NCI-H748 (cell line): Measurements from ENCODE around the gene TRIM58.

ENCODE experiments used
- DNase-seq: peaks from one replicate; lab custom pipeline; 2025; ENCODE audit not compliant: unreplicated experiment; lab: John Stamatoyannopoulos, UW

TRIM58 gene, protein sequence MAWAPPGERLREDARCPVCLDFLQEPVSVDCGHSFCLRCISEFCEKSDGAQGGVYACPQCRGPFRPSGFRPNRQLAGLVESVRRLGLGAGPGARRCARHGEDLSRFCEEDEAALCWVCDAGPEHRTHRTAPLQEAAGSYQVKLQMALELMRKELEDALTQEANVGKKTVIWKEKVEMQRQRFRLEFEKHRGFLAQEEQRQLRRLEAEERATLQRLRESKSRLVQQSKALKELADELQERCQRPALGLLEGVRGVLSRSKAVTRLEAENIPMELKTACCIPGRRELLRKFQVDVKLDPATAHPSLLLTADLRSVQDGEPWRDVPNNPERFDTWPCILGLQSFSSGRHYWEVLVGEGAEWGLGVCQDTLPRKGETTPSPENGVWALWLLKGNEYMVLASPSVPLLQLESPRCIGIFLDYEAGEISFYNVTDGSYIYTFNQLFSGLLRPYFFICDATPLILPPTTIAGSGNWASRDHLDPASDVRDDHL

DNA sequence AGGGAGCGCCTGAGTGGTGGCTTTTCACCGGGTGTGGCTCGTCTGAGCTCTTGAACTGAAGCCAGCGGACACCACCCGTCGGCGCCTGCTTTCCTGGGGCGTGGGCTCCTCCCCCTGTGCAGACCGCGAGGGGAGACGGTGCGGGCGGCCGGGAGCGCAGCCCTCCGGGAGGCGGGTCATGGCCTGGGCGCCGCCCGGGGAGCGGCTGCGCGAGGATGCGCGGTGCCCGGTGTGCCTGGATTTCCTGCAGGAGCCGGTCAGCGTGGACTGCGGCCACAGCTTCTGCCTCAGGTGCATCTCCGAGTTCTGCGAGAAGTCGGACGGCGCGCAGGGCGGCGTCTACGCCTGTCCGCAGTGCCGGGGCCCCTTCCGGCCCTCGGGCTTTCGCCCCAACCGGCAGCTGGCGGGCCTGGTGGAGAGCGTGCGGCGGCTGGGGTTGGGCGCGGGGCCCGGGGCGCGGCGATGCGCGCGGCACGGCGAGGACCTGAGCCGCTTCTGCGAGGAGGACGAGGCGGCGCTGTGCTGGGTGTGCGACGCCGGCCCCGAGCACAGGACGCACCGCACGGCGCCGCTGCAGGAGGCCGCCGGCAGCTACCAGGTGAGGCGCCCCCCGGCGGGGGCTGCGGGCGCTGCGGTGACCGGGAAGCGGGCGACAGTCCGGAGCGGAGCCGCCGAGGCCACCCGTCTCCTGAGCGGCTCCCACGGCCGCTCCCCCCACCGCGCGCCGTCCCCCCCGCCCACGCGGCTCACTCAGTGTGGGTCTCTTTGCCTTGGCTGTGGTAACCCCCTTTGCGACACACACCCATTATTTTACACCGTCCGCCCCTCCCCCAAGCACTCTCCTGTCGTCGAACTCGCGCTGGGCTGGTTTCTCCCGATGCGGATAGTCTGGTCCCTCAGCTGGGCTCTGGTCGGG lies at the start of gene TRIM58:
TRIM58 (plus strand) TSS at position 119 of the 916 bp plus-strand sequence; CDS start at position 179, 60 bp downstream.
- DNase-seq, result peak; percentile 73

DNA sequence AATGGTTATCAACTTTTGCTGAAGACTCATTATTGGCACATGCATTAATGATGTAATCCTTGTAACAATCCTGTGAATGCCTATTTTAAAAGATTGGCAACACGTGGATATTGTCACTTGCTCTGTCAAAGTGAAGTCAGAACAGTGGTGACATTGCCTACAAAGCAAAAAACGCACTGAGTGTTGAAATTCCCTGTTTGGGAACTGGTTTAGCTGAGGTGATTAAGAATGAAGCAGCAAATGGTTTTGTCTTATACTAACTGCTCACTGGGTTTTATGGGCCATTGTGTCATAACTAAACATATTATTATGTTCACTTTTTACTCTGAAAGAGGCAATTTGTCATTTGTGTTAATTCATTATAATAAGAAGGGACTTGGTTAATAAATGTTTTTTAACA lies 44.4 kb upstream of the TRIM58 start:
- no peak for DNase-seq

DNA sequence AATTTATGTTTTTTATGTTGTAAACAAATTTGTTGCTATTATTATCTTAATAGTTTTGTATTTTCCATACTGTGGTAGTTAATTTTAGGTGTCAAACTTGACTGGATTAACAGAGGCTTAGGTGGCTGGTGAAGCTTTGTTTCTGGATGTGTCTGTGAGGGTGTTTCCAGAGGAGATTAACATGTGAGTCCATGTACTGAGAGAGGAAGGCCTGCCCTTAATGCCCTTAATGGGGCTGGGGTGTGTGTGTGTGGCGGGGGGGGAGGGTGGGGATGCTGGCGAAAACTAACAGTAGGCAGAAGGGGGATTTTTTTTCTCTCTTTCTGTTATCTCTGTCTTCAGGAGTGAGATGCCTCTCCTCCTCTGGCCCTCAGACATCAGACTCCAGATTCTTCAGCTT lies 34.9 kb upstream of the TRIM58 start:
- DNase-seq, result no peak

DNA sequence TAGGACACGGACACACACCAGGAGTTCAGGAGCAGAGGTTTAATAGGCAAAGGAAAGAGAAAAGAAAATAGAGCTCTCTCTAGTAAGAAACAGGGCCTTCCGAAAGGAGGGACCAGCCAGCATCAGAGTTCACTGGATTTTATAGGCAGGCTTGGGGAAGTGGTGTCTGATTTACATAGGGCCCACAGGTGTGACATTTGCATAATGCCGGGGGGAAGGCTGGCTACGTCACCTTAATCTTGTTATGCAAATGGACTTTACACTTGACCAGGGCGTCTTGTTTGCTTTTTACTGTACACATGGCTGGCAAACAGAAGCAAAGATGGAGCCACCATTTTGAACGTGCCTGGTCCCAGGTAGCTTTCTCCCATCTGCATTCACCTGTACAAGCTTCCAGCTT lies 33.0 kb upstream of the TRIM58 start, which contains the start of gene OR14A16:
OR14A16 (minus strand) TSS at position 97 of the 400 bp plus-strand sequence. CDS start 8,390 bp downstream, outside the sequence.
- DNase-seq, result peak; percentile 56

DNA sequence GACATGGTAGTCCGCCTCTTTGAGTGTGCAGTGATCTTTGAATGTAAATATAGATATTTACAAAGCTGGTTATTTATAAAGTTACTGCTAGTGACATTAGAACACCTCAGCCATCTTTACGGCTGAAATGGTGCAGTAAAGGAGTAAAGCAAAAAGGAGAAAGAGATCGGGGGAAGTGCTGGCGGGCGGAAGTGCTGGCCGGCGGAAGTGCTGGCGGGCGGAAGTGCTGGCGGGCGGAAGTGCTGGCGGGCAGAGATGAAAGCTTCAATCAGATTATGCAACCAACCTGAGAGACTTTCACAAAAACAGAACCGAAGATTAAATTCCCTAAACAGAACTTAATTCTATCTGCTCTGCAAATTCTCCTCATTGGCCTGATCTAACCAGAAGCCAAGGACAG lies 31.6 kb upstream of the TRIM58 start:
- DNase-seq, result no peak

DNA sequence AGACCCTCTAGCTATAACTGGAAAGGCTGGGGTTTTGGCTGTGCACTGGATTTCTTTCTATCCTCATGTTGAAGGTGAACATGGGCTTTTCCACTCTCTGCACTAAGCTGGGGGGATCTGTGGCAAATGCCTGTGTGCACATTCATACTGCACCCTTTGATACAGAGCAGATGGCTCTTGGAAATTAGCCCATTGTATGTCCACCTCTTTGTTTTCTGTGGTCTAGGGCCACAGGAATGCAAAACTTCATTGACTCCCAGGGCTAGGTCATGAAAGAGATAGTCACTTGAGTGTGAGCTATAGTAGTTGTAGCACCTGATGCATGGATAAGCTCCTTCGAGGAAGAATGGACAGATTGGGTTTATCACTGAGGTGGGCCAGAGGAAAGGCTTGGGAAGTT lies 27.3 kb upstream of the TRIM58 start:
- DNase-seq, result no peak

DNA sequence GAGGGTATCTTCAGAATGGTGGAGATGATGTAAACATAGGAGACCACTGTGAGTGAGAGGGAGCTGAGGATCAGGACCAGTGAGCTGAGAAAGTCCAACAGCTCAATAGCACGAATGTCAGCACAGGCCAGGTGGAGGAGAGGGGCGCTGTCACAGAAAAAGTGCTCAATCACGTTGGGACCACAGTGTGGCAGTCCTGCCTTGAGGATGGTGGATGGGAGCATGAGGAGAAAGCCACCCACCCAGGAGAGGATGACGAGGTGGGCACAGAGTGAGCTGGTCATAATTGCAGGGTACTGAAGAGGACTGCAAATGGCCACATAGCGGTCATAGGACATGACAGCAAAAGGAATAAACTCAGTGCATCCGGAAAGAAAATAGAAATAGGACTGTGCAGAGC lies 23.4 kb upstream of the TRIM58 start:
- no peak for DNase-seq

DNA sequence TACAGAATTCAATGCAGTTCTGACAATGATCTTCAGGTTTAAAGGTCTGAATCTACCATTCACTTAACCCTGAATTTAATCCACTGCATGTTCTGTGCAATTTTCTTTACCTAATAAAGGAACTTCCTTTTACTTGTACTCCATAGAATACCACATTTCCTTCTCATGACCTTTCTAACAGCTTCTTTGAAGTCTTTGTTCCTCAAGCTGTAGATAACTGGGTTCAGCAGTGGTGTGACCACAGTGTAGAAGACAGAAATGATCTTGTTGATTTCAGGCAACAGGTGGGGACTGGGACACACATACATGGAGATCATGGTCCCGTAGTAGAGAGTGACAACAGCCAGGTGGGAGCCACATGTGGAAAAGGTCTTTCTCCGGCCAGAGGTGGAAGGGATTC lies 16.2 kb upstream of the TRIM58 start:
- DNase-seq, result no peak

DNA sequence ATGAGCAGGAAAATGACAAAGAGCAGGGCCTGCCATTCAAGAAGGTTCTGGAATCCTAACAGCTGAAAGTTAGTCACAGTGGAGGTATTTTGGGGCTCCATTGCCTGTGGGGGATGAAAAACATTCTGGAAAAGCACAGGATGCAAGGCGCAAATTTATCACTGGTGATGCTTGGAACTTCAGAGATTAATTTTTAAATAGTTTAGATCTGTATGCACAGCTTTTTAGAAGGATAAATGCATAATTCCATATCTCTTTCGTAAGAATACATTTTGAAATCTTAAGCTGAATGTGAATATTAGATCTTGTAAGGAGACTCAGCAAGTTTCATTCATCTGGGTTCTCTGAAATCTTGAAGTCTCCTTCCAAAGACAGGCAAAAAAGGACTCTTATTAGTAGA lies 15.2 kb upstream of the TRIM58 start, which contains the start of gene OR11L1:
OR11L1 (minus strand) TSS at position 101 of the 400 bp plus-strand sequence; CDS start at position 101, 0 bp downstream.
- DNase-seq, result no peak

DNA sequence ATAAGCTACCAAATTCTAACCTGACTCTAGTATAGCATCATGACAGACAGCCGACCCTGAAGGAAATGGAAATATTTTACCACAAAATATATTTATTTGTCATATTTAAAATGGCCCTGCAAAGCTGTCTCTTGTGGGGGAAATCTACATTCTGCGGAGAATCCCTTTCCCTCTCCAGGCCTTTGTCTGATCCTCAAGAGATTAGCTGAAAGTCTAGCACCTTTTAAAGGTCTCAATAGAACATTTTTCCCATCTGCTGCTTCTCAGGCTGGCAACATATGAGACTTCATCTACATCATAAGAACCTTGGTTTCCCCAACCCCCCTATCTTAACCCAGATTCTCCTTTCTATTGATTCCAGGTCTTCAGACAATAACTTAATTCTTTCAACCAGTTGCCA lies 13.6 kb upstream of the TRIM58 start:
- DNase-seq, result no peak

DNA sequence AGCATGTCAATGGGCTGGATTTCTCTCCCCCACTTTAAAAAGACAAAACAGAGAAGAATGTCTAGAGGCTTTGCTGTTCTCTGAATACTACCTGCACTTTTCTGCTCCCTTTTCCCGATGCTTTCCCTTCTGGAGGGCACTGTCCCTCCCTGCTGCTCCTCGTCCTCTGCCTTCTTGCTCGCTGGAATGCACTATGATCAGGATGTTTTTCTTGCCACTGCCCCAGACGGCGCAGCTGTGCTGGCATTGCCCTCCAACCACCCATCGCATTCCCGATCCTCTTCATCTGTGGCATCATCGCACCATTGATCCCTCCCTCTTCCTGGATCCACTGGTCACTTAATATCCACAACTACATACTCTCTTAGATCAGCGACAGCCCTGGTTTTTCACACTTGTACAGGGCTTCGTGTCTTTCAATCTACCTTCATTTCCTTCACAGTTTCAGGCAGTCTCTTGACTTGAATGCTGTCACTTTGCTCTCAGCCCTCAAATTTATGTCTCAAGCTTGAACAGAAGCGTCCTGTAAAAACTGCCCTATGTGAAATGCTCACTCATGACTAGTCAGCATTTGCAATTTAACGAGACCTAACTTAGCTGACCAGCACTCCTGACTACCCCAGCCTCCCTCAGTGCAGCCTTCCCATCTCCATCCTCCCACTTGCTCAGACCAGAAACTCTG lies 11.8 kb upstream of the TRIM58 start:
- no peak for DNase-seq

DNA sequence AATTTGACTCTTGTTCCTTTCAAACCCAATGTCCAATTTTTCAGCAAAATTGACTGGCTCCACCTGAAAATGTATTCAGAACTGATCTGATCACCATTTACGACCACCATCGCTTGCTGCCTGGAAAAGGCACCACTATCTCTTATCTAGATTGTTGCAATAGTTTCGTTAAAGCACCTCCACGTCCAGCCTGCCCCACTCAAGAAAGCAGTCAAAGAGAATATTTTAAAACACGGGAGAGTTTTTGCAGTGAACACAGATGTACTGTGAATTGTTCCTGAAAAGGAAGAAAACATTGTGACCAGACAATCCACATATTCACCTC lies 11.3 kb upstream of the TRIM58 start:
- DNase-seq, result no peak

DNA sequence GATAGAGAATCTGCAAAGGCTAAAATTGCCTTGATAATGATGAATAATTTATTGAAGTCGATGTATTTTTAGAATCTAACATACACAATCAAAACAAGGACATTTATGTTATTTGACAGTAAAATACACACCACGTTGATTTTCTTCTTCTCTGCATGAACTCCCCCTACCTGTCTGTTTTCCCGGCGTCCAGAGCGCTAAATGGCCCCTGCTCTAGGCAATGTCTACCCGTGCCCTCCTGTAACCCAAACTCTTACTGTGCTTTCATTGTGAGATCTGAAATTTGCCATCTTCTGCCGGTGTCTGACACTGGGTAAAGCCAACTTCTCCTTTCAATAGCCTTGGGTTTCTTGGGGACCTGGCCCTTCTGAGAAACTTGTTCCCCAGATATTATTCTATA lies 8.6 kb upstream of the TRIM58 start:
- no peak for DNase-seq

DNA sequence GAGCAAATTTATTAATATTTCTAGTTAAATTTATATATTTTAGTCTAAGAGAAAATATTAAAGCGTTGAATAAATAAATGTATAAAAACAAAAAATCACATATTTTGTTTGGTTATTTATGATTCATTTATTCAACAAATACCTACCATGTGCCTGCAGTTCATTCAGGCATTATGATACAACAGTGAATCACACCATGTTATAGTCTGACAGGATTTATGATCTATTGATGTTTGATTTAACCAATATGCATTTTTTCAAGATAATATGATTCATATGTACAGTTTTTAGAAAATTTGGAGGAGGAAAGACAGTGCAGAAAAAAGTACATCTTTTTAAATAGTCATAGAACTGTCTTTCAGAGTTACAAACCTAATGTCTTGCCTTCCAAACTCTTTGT lies 7.4 kb upstream of the TRIM58 start:
- DNase-seq, result no peak

DNA sequence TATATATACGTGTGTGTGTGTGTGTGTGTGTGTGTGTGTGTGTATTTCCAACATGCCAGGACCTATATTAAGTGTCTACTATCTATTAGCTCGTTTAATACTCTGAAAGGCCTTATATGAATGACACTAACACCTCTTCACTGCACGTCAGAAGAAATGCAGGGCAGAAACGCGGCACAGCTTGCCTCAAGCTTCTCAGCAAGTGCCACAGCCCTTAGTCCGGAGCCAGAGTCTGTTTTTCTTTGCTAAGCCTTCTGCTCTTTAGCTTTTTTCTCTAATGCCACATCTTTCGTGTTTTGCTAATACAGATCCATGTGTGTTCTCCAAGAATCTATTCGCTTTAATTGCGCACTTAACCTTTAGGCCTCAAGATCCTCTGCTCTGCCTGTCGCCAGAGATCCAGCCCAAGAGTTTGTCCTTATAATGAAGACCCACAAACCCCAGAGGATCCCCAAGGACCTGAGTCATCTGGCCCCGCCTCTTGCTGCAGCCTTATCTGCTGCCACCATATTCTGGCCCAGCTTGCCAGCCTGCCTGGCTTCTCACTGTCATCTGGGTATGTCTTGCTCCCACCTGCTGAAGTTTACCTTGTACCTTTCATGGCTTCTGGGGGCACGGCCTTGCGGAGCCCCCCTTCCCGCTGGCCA lies 2.0 kb upstream of the TRIM58 start:
- DNase-seq, result no peak

DNA sequence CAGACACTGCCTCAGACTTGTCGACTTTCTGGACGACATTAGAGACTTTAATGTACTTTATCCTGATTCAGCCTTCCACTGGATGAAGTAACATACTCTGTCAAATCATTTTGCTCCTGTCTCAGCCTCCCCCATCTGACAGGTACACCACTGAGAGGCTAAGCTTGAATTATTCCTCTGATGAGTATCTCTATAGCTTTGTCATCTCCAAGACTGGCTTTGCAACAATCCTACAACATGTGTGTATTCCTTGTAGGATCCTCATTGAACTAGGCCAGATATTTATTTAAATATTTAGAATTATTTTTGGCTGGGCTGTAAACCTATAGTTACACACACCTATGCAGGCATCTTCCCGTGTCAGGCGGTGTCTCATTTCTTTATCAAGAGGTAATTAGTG lies 1.1 kb upstream of the TRIM58 start:
- DNase-seq, result no peak

DNA sequence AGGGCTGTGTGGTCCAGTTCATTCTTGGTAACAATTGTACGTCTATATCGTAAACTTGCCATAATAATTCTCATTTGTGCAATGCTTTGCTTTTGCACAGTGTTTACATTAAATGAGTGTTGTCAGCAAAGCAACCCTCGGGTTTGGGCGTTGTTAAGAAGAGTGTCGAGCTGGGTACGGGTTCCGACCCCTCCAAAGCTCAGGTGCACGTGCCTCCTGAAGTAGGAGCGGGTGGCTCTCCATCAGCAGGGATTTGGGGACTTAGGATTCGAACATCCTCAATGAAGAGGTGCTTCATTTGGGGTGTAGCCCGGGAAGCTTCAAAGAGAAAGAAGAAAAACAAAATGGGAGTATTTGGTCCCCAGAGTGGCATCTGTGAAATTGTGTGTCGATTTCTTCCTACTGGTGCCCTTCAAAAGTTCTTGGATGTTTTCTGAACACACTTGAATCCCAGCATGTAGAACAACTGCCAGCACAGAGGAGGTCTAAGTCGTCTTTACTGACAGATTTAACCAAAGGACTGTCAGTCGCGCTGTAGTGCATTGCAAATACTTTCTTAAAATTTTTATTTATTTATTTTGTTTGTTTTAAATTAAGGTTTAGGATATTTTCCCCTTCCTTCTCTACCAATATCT lies 1.1 kb downstream of the TRIM58 start:
- DNase-seq, result no peak

DNA sequence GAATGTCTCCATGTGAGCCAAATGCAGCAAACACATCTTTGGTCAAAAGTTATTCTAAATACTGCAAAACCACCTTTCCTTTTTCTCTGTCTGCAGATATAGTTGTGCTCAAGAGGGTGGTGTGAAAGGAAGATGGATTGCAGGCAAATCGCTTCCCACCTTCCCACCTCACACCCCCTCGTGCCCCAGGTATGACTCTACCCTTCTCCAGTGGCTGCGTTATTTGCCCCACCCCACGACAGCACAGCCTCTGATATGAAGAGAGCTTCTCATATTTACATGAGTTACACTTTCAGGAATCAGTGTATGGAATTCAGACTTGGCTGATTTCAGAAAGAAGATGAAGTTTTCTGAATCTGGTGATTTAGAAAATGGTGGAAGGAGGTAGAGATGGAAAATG lies 5.8 kb downstream of the TRIM58 start:
- no peak for DNase-seq

DNA sequence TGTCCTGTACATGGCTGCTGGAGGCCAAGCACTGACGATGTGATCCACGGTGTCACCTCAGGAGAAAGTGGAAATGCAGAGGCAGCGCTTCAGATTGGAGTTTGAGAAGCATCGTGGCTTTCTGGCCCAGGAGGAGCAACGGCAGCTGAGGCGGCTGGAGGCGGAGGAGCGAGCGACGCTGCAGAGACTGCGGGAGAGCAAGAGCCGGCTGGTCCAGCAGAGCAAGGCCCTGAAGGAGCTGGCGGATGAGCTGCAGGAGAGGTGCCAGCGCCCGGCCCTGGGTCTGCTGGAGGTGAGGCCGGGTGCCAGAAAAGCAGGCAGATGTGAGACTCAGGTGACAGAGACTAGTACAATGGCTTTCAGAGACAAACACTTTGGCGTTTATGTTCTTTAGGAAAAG lies 7.7 kb downstream of the TRIM58 start:
- no peak for DNase-seq

DNA sequence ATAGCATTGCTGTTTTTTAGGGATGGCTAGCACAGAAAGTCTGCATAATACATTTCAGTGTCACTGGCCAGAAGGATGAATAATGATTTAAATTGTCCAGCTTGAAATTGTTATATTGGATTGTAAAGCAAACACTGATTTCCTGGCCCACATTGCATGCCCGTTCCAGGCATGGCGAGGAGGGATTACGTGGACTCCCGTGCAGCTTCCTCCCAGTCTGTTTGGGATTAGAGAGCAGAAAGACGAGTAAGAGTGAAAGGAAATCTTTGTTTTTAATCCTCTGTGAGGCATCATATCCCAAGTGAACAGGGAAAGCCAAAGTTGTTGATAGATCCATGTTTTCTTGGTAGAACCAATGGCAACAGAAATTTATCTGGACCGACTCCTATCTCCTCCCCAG lies 8.4 kb downstream of the TRIM58 start:
- DNase-seq, result no peak
